GM20000 (cell line): ENCODE data around the gene HOXB6.

Experiments used
- DNase-seq: peaks from one replicate; pipeline ENCODE4 v3.0.0; 2012; ENCODE audit warnings: low spot score
- TF ChIP-seq, protein P1 (sequence below): IDR thresholded peaks from 2 replicates; pipeline ENCODE4 v1.5.1; 2012; ENCODE audit warnings: mild to moderate bottlenecking, control low read depth; ENCODE audit errors: extremely low read depth, missing control alignments

The HOXB6 gene

DNA sequence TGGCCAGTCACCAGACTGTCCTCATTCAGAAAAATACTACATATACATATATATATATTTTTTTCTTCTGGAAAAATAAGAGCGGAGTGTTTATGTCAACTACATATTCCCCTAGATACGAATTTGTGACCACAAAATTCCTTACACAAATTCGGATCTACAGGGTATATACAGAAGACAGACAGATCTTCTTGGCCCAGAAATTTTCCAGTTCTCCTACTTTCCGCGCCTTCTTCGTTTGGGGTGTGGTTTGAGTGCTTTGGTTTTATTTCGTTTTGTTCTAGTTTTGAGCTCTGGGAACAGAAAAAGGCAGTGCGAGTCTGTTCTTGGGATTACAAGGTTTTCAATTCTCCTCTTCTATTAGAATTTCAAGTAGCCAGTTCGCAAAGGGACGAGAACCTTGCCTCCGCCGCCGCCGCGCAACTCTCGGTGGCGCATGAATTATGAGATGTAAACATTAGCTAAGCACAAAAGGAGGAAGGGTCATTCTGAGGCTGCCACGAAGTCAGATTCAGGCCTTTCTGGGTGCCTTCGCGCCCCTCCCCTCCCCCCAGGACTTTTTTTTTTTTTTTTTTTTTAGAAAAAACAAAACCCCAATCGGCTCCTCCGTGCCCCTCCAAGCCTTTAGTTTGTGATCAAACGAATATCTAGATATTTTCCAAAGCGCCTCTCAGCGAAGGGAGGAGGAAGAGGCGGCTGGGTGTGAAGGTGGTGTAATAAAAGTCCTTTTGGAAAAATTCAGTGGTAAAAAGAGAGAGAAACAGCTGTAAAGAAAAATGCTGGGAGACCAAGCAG lies 24.8 kb downstream of the HOXB6 start:
- no peak for DNase-seq
- TF ChIP-seq, protein P1, sequence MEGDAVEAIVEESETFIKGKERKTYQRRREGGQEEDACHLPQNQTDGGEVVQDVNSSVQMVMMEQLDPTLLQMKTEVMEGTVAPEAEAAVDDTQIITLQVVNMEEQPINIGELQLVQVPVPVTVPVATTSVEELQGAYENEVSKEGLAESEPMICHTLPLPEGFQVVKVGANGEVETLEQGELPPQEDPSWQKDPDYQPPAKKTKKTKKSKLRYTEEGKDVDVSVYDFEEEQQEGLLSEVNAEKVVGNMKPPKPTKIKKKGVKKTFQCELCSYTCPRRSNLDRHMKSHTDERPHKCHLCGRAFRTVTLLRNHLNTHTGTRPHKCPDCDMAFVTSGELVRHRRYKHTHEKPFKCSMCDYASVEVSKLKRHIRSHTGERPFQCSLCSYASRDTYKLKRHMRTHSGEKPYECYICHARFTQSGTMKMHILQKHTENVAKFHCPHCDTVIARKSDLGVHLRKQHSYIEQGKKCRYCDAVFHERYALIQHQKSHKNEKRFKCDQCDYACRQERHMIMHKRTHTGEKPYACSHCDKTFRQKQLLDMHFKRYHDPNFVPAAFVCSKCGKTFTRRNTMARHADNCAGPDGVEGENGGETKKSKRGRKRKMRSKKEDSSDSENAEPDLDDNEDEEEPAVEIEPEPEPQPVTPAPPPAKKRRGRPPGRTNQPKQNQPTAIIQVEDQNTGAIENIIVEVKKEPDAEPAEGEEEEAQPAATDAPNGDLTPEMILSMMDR, result no peak

DNA sequence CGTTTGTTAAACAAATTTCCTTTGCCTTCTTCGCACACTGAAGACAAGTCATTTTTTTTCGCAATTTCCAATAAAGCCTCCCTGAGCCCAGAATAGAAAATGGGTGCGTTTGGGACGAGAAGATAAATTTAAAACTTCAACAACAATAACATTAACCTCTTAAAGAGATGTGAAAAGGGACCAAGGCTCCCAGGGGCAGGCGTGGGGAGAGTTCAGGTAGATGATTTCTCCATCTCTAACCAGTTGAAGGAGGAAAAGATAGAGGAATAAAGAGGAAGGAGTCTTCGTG lies 25.4 kb downstream of the HOXB6 start:
- TF ChIP-seq, protein P1, result no peak
- DNase-seq, result no peak

DNA sequence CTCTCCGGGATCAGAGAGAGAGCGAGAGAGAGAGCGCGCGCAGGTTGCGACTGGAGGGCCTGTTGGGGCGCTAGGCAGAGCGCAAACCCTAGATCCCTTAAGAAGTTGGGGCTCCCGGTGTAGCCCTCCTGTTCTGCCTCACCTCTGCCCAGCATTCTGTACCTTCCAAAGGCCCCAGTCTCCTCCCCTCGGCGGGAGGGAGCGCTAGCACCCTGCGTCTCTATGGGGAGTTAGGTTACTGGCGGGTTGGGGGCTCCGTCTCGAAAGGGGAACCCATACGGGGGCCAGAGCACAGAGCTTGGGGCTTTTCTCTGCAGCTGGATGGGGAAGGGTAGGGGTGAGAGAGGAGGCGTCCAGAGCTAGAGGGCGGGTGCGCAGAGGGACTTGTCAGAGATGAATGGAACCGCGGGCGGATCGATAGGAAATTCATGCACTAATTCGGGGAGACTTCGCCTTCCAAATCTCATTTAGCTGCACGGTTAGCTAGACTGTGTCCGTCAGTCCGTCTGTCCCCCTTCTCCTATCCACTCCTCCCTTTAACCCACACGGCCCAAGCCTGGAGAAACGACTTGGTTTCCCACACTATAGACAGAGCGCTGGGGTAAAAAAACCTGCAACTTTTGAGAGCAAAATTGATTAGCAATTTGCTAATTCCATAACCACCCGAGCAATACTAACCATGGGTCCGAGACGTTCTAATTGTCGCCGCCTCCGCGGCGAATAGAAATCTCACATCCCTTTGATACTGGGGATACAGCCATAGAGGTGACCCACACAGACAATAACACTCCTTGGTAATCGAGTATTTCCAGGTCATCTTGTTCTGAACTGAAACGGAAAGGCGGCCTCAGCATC lies 25.9 kb downstream of the HOXB6 start:
- TF ChIP-seq, protein P1, result no peak

DNA sequence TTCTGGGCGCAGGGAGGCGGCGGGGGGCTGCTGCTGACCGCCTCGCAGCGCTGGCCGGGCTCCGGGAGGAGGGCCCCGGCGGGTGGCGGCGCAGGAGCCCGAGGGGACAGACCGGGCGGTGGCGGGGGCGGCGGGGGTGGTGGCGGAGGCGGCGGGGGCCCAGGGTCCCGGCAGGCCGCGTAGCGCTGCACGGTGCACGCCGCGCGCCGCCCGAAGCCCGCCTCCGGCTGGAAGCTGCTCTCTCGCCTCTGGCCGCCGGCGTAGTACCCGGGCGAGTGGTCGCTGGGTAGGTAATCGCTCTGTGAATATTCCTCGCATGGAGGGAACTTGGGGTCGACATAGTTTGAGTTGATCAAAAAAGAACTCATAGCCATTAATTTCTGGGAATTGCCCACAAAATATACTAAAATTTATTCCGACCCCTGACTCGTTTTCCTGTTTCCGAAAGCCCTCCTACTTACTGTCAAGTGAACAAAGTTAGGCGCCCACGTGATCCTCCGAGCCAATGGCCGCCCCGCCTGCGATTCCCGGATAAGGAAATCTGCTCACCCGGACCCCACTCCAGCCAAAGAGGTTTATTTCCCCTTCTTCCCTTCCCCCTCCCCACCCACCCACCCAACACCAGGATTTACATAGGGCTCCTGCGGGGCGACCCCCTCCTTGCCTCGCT lies 26.7 kb downstream of the HOXB6 start, which contains the start of gene HOXB4:
Gene HOXB4 (minus strand): TSS at position 405 of the 670 bp plus-strand sequence. CDS start 31 bp downstream, at position 374.
- TF ChIP-seq, protein P1, result no peak
- peak; percentile 91 for DNase-seq

More for the DNA sequence above, 25.9 kb downstream of the HOXB6 start:
- DNase-seq, result no peak

DNA sequence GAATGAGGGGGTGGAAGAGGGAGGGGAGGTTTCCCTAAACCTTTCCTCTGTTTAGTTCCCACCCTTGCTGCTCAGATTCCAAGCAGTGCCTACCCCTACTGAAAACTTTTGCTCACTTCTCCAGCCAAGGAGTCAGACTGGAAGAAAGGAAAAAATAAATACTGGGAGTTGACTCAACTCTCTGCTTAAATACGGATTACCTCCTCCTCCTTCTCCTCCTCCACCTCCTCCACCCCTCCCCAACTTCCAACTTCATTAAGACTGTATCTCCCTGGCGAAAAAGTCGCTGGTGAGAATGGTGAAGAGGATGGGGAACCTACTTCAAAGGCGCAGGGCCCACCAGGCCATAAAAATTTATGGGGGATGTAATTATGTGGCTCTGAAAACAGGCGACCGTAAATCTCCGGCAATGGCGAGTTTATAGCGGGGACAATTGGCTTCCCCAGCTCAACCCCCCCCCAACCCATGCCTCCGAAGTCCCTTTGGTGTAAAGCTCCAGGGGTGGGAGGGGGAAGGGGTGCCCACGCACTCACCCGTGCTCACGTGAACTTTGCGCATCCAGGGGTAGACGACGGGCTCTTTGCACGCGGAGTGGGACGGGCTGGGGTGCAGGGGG lies 27.3 kb downstream of the HOXB6 start:
- DNase-seq, result peak; percentile 73
- TF ChIP-seq, protein P1, result no peak

DNA sequence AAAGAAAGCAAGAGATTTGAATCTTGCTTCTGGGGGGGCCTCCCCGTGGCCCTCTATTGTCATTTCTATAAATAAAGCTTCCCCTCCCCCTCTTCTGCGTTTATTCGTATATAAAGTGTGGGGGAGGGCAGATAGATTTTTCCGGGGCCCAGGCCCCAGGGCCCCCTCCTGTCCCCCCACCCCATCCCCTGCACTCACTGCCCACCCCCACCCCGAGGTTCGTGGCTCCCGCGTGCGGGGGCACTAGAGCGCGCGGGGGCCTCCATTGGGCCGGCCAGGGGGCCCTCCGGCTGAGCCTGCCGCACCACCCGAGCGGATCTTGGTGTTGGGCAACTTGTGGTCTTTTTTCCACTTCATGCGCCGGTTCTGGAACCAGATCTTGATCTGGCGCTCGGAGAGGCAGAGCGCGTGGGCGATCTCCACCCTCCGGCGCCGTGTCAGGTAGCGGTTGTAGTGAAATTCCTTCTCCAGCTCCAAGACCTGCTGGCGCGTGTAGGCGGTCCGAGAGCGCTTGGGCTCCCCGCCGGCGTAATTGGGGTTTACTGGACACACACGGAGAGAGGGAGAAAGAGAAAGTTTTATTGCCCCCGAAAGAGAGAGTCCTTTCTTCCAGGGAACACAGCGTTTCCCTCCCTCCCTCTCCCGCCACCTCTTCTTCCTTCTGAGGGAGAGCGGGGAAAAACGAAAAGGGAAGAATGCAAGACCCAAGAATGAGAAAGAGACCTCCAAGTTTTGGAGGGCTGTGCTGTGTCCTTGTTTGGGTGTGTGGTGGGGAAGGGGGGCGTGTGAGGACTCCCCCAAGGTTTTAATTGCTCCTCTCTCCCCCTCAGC lies 28.1 kb downstream of the HOXB6 start:
- TF ChIP-seq, protein P1, result no peak
- DNase-seq, result no peak
